ENCODE measurements around the gene SMDT1. TPM values are rescaled to one million over a fixed set of nuclear protein-coding genes. Genes with fewer than 3 reads are reported as not detected.

The SMDT1 gene
- 10 to 100 TPM in 4 of 6 experiments, 1 to 10 TPM in 2; 6.7 to 78.1 (median 60.9) TPM for total RNA-seq
- long read RNA-seq, transcript SMDT1-201 (3 exons, 1,567 nt): major isoform, 19 of 20 reads
- long read RNA-seq, partial matches to known transcripts: 0 of 20 reads
- long read RNA-seq, other reads (novel, unspliced or antisense): 1 of 20 reads

GRCh38 chr22:42079319-42080251 lies at the start of gene SMDT1:
SMDT1 (plus strand) TSS chr22:42079700; CDS start chr22:42079769, 69 bp downstream.
- peaks cover 0 to 14% (median 6%) of the 10 kb centered on the region in 4 donors for H3K4me1 ChIP-seq
- peak; percentile 100 for DNase-seq
- no peaks in the 10 kb centered on the region for H3K9me3 ChIP-seq
- peak; percentile 92 to 94 (median 93) for ATAC-seq
- H3K4me3 ChIP-seq: peak within 1 kb of the TSS; percentile 59 to 75 (median 74)
- WGBS (ENCODE audit: insufficient coverage, low coverage, low lambda C conversion rate, missing lambda C conversion rate): under 1% methylated on average over 23 of the region's 71 CpGs
- H3K36me3 ChIP-seq: peaks cover 0 to 13% (median 7%) of the 10 kb centered on the region in 4 donors
- H3K27ac ChIP-seq: peak within 1 kb of the TSS; percentile 93 to 98 (median 96)
- no peaks in the 10 kb centered on the region for H3K27me3 ChIP-seq
- peak; percentile 84 for TF ChIP-seq POLR2A (IDR thresholded peaks at IDR 0.05)
- no peak for TF ChIP-seq CTCF (IDR thresholded peaks at IDR 0.05)
- intact Hi-C loops (cut with DNase I): no loop called here

GRCh38 chr22:42033263-42034181 lies 46.0 kb upstream of the SMDT1 start:
- DNase-seq: no peak
- no peaks in the 10 kb centered on the region for H3K4me1 ChIP-seq
- TF ChIP-seq CTCF (IDR thresholded peaks at IDR 0.05) (no peak), POLR2A (IDR thresholded peaks at IDR 0.05) (no peak)
- ATAC-seq: no peak
- H3K4me3 ChIP-seq: no peak overlapping the region
- WGBS (ENCODE audit: insufficient coverage, low coverage, low lambda C conversion rate, missing lambda C conversion rate): 100% methylated on average over 1 of the region's 5 CpGs
- H3K27ac ChIP-seq: no peak overlapping the region
- no peaks in the 10 kb centered on the region for H3K9me3 ChIP-seq
- no peaks in the 10 kb centered on the region for H3K27me3 ChIP-seq
- H3K36me3 ChIP-seq: no peaks in the 10 kb centered on the region
- intact Hi-C loops (cut with DNase I): no loop called here

- no CpG with 5 or more reads among the region's 8 CpGs for whole genome bisulfite sequencing (ENCODE audit: insufficient coverage, low coverage, low lambda C conversion rate, missing lambda C conversion rate)
- no peaks in the 10 kb centered on the region for H3K36me3 ChIP-seq
- H3K4me1 ChIP-seq: no peaks in the 10 kb centered on the region
- DNase-seq (no peak), ATAC-seq (no peak)
- H3K27me3 ChIP-seq: no peaks in the 10 kb centered on the region
- intact Hi-C loops (cut with DNase I): no loop called here
- no peak overlapping the region for H3K27ac ChIP-seq
- TF ChIP-seq CTCF (IDR thresholded peaks at IDR 0.05) (no peak), POLR2A (IDR thresholded peaks at IDR 0.05) (no peak)
- H3K4me3 ChIP-seq: no peak overlapping the region
- H3K9me3 ChIP-seq: no peaks in the 10 kb centered on the region
These were observed 44.2 kb upstream of the SMDT1 start for GRCh38 chr22:42035256-42035655.

- no peak overlapping the region for H3K27ac ChIP-seq
- H3K4me3 ChIP-seq: no peak overlapping the region
- intact Hi-C loops (cut with DNase I): no loop called here
- no peaks in the 10 kb centered on the region for H3K4me1 ChIP-seq
- WGBS (ENCODE audit: insufficient coverage, low coverage, low lambda C conversion rate, missing lambda C conversion rate): 91% methylated on average over 4 of the region's 5 CpGs
- H3K36me3 ChIP-seq: no peaks in the 10 kb centered on the region
- ATAC-seq (no peak), DNase-seq (no peak)
- H3K27me3 ChIP-seq: no peaks in the 10 kb centered on the region
- TF ChIP-seq POLR2A (IDR thresholded peaks at IDR 0.05) (no peak), CTCF (IDR thresholded peaks at IDR 0.05) (no peak)
- H3K9me3 ChIP-seq: peaks cover 0 to 8% (median 0%) of the 10 kb centered on the region in 4 donors
These were observed 40.2 kb upstream of the SMDT1 start for GRCh38 chr22:42039271-42039670.

Measured in right lobe of liver (tissue), 6 donors.